ENCODE measurements around the gene PGAP3. TPM values are rescaled to one million over a fixed set of nuclear protein-coding genes. Genes with fewer than 3 reads are reported as not detected.
A peak's percentile ranks its signal among the peaks of the same experiment; 100 is the strongest.

The PGAP3 gene
- total RNA-seq, 1 donor from 2014 or later, result 54.2 TPM

DNA sequence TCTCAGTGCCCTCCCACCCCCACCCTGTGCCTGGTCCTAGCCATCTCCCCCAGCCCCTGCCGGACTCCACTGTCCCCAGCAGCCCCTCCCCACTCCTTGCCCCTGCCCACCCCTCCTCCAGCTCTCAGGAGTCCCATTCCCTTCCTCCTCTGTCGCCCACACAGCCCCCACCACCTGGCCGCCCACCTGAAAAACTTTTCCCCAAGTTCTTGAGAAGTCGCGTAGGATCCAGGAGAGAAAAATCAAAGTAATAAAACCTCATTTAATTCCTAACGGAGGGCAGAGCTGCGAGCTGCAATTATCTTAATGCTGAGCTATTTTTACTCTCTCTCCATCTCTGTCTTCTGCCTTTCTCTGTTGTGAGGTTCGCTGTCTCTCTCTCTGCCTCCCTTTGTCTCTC, 63.5 kb downstream of the PGAP3 start:
- DNase-seq (ENCODE audit: low spot score), result no peak

GRCh38 chr17:39623356-39623950, 64.4 kb downstream of the PGAP3 start:
- DNase-seq (ENCODE audit: low spot score), result peak; percentile 87

GRCh38 chr17:39622380-39623006, 65.4 kb downstream of the PGAP3 start:
- no peak for DNase-seq (ENCODE audit: low spot score)

DNA sequence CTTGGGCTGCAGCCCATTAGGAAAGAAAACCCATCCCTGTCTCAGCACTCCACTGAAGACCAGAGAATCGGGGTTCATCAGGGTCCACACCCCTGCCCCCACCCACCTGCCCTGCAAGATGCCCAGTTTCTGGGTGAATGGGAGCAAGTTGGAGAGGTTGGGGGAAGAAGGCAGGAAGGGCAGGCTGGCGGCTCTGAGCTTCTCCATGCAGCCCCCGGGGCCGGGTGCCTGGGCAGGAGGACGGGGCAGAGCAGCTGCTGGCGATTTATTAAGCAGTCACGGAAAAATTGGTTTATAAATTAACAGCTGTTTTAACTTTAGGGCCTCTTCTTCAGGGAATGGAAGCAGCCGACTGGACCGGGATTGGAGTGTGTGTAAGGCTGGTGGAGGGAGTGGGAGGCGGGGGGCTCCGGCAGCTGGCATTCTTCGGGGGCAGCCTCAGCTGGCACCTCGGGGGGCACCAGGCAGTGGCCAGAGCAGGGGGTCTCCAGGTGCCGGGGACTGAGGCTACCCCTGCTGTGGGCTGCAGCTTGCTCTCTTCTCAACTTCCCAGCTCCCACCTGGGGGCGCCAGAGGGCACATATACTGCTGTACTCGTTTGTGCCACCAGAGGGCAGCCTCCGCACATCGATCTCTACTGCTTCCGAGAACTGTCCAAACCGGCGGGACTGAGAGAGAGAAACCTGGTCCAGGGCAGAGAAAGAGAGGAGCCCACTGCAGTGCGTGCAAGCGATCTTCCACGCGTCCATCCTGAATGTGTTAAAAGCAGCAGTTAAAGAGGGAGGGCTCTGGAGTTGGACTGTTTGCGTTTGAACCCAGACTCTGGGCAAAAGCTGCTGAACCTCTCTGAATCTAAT, 66.1 kb downstream of the PGAP3 start:
- peak; percentile 91 for DNase-seq (ENCODE audit: low spot score)

Other genes starting within 250 kb of the PGAP3 start
- 27.4 TPM for gene MED1, start 236.8 kb downstream of the PGAP3 start, total RNA-seq
- 56.9 TPM for gene CDK12, start 226.6 kb downstream of the PGAP3 start, total RNA-seq
- gene NEUROD2, start 80.1 kb downstream of the PGAP3 start, total RNA-seq, result not detected
- gene PPP1R1B, start 61.1 kb downstream of the PGAP3 start, total RNA-seq, result 2.4 TPM
- 82.2 TPM for gene STARD3, start 50.9 kb downstream of the PGAP3 start, total RNA-seq
- 2.0 TPM for gene TCAP, start 22.7 kb downstream of the PGAP3 start, total RNA-seq
- 1.8 TPM for gene PNMT, start 19.6 kb downstream of the PGAP3 start, total RNA-seq
- gene ERBB2, start 12.0 kb upstream of the PGAP3 start, total RNA-seq, result 202 TPM
- gene MIEN1, start 42.5 kb upstream of the PGAP3 start, total RNA-seq, result 66.1 TPM
- gene GRB7, start 49.9 kb upstream of the PGAP3 start, total RNA-seq, result 92.8 TPM
- 5.8 TPM for gene IKZF3, start 176.3 kb upstream of the PGAP3 start, total RNA-seq
- gene ZPBP2, start 180.1 kb upstream of the PGAP3 start, total RNA-seq, result not detected
- gene GSDMB, start 230.6 kb upstream of the PGAP3 start, total RNA-seq, result 26.9 TPM
- gene ORMDL3, start 239.5 kb upstream of the PGAP3 start, total RNA-seq, result 73.6 TPM
- not detected for gene LRRC3C, start 239.7 kb upstream of the PGAP3 start, total RNA-seq